H9 (cell line): Measurements from ENCODE around the gene SGSM2. TPM values are rescaled to one million over a fixed set of nuclear protein-coding genes. Genes with fewer than 3 reads are reported as not detected.

Source experiments
- DNase-seq: peaks from one replicate; pipeline ENCODE4 v3.0.0-alpha.2; 2017
- H2AFZ ChIP-seq: one replicate; pipeline ENCODE4 v1.6.1; 2013; ENCODE audit warnings: mild to moderate bottlenecking, low read length, control low read depth, moderate library complexity
- H2AK5ac ChIP-seq: 2 replicates; pipeline ENCODE4 v1.6.1; 2013; ENCODE audit warnings: low read length, control low read depth, mixed read lengths; ENCODE audit not compliant: insufficient read length
- H2BK120ac ChIP-seq: one replicate; pipeline ENCODE4 v1.6.1; 2013; ENCODE audit warnings: low read depth, mild to moderate bottlenecking, low read length, control low read depth, inconsistent platforms; ENCODE audit not compliant: poor library complexity, severe bottlenecking
- H2BK12ac ChIP-seq: 2 replicates; pipeline ENCODE4 v1.6.1; 2013; ENCODE audit warnings: low read length, control low read depth, mixed read lengths, low read depth; ENCODE audit not compliant: insufficient read length
- H2BK15ac ChIP-seq: 2 replicates; pipeline ENCODE4 v1.6.1; 2013; ENCODE audit warnings: low read depth, low read length, control low read depth
- H2BK20ac ChIP-seq: one replicate; pipeline ENCODE4 v1.6.1; 2013; ENCODE audit warnings: low read depth, mild to moderate bottlenecking, low read length, control low read depth, inconsistent platforms; ENCODE audit not compliant: poor library complexity, severe bottlenecking
- H2BK5ac ChIP-seq: 2 replicates; pipeline ENCODE4 v1.6.1; 2013; ENCODE audit warnings: low read length, control low read depth, mixed read lengths; ENCODE audit not compliant: insufficient read length
- H3K14ac ChIP-seq: 2 replicates; pipeline ENCODE4 v1.6.1; 2013; ENCODE audit warnings: low read length, control low read depth; ENCODE audit not compliant: insufficient read depth
- H3K18ac ChIP-seq: 2 replicates; pipeline ENCODE4 v1.6.1; 2013; ENCODE audit warnings: low read depth, mild to moderate bottlenecking, mixed read lengths, low read length, control low read depth; ENCODE audit not compliant: insufficient read length
- H3K23ac ChIP-seq: 2 replicates; pipeline ENCODE4 v1.6.1; 2013; ENCODE audit warnings: low read length, control low read depth, mixed read lengths, low read depth; ENCODE audit not compliant: insufficient read length
- H3K23me2 ChIP-seq: 2 replicates; pipeline ENCODE4 v1.6.1; 2013; ENCODE audit warnings: low read depth, mild to moderate bottlenecking, mixed read lengths, low read length, control low read depth; ENCODE audit not compliant: insufficient read length, poor library complexity, severe bottlenecking
- H3K27ac ChIP-seq: 2 replicates; pipeline ENCODE4 v1.5.1; 2013; ENCODE audit warnings: low read length, control low read depth, mixed read lengths, low read depth; ENCODE audit not compliant: insufficient read length
- H3K27me3 ChIP-seq: 2 replicates; pipeline ENCODE4 v1.6.1; 2013; ENCODE audit warnings: low read length, control low read depth, inconsistent platforms; ENCODE audit not compliant: insufficient read depth
- H3K4ac ChIP-seq: 2 replicates; pipeline ENCODE4 v1.6.1; 2013; ENCODE audit warnings: low read depth, mild to moderate bottlenecking, control low read depth, inconsistent platforms, low read length, moderate library complexity
- H3K4me1 ChIP-seq: 2 replicates; pipeline ENCODE4 v1.6.1; 2013; ENCODE audit warnings: low read length, control low read depth, inconsistent platforms; ENCODE audit not compliant: insufficient read depth
- H3K4me2 ChIP-seq: 2 replicates; pipeline ENCODE4 v1.6.1; 2013; ENCODE audit warnings: low read length, control low read depth, mixed read lengths; ENCODE audit not compliant: insufficient read length, insufficient read depth
- H3K56ac ChIP-seq: 2 replicates; pipeline ENCODE4 v1.6.1; 2013; ENCODE audit warnings: low read depth, mild to moderate bottlenecking, mixed read lengths, low read length, control low read depth; ENCODE audit not compliant: insufficient read length
- H3K79me1 ChIP-seq: 2 replicates; pipeline ENCODE4 v1.6.1; 2013; ENCODE audit warnings: low read depth, mild to moderate bottlenecking, moderate library complexity, low read length, control low read depth, inconsistent platforms; ENCODE audit not compliant: insufficient read depth, poor library complexity, severe bottlenecking
- H3K79me2 ChIP-seq: 2 replicates; pipeline ENCODE4 v1.6.1; 2013; ENCODE audit warnings: low read length, control low read depth, inconsistent platforms; ENCODE audit not compliant: insufficient read depth
- H3K9ac ChIP-seq: 2 replicates; pipeline ENCODE4 v1.6.1; 2013; ENCODE audit warnings: low read length, control low read depth, mixed read lengths; ENCODE audit not compliant: insufficient read length; ENCODE audit errors: extremely low read depth
- H3K9me3 ChIP-seq: one replicate; pipeline ENCODE4 v1.6.1; 2013; ENCODE audit warnings: low read depth, low read length, inconsistent platforms; ENCODE audit not compliant: control insufficient read depth
- H3T11ph ChIP-seq: one replicate; pipeline ENCODE4 v1.6.1; 2013; ENCODE audit warnings: mild to moderate bottlenecking, low read length, control low read depth, inconsistent platforms
- H4K20me1 ChIP-seq: one replicate; pipeline ENCODE4 v1.6.1; 2013; ENCODE audit not compliant: control insufficient read depth, insufficient read length, insufficient read depth
- H4K5ac ChIP-seq: 2 replicates; pipeline ENCODE4 v1.6.1; 2013; ENCODE audit warnings: low read depth, mild to moderate bottlenecking, mixed read lengths, low read length, control low read depth; ENCODE audit not compliant: insufficient read length
- H4K8ac ChIP-seq: replicated peaks from 2 replicates; pipeline ENCODE4 v1.6.1; 2013; ENCODE audit warnings: low read length, control low read depth, mixed read lengths, low read depth; ENCODE audit not compliant: insufficient read length
- H4K91ac ChIP-seq: 2 replicates; pipeline ENCODE4 v1.6.1; 2013; ENCODE audit warnings: low read depth, mild to moderate bottlenecking, moderate library complexity, mixed read lengths, low read length, control low read depth; ENCODE audit not compliant: insufficient read length
- H3K27ac Mint-ChIP-seq, 3 experiments: 2 replicates in 2 of 3; 3 replicates in 1 of 3; pipeline ENCODE4 v1.8.0; 2020 to 2021; ENCODE audit warnings: mixed read lengths in 3 of 3, mild to moderate bottlenecking in 1 of 3, moderate library complexity in 1 of 3
- H3K27me3 Mint-ChIP-seq: 2 replicates; pipeline ENCODE4 v1.8.0; 2021; ENCODE audit warnings: low read depth, mild to moderate bottlenecking, moderate library complexity, mixed read lengths
- H3K36me3 Mint-ChIP-seq, 3 experiments: 2 replicates in 2 of 3; 3 replicates in 1 of 3; pipeline ENCODE4 v1.8.0; 2020 to 2021; ENCODE audit warnings: low read depth in 3 of 3, mixed read lengths in 3 of 3; ENCODE audit not compliant: insufficient read depth in 1 of 3
- H3K4me1 Mint-ChIP-seq, 2 experiments: 2 replicates each; pipeline ENCODE4 v1.8.0; 2020; ENCODE audit warnings: mixed read lengths in 2 of 2
- H3K4me3 Mint-ChIP-seq, 2 experiments: 2 replicates in 1 of 2; 3 replicates in 1 of 2; pipeline ENCODE4 v1.8.0; 2020 to 2021; ENCODE audit warnings: mild to moderate bottlenecking in 2 of 2, mixed read lengths in 2 of 2, moderate library complexity in 1 of 2
- H3K9me3 Mint-ChIP-seq, 2 experiments: 2 replicates in 1 of 2; 3 replicates in 1 of 2; pipeline ENCODE4 v1.8.0; 2020; ENCODE audit warnings: mild to moderate bottlenecking in 2 of 2, mixed read lengths in 2 of 2, moderate library complexity in 1 of 2
- CTCF ChIP-seq: fragments of 200-600 bp; sonication (generic); conservative IDR thresholded peaks from 3 replicates; pipeline ENCODE4 v1.8.0; 2021; ENCODE audit warnings: antibody characterized with exemption, mild to moderate bottlenecking
- WGBS: extraction: QIAGEN DNeasy Blood & Tissue Kit; methylation state at CpG from one replicate; pipeline ENCODE4 v1.1.7; 2013; ENCODE audit warnings: missing lambda C conversion rate, low lambda C conversion rate, mixed read lengths; ENCODE audit not compliant: insufficient read length; ENCODE audit errors: extremely low coverage; 5-methylcytosine and 5-hydroxymethylcytosine counted together
- total RNA-seq: library from RNA; stranded (reverse); gene quantifications from 2 replicates; pipeline ENCODE4 v1.2.1, GENCODE V29; 2021

SGSM2 gene
- total RNA-seq, 1 experiment from 2014 or later, result 45.6 TPM

- no peak overlapping the region for H2AFZ ChIP-seq
- peaks cover 2% of the 10 kb centered on the region; the same call in 1 of the 2 replicates for H3K79me2 ChIP-seq
- TF ChIP-seq CTCF, result no peak
- Mint-ChIP-seq H3K36me3 (no peaks in the 10 kb centered on the region), H3K4me3 (peak overlapping the region; percentile 91 to 96), H3K27ac (peak overlapping the region; percentile 97 to 100 (median 99); a peak in 6 of 7 replicates), H3K27me3 (peaks cover 5% of the 10 kb centered on the region), H3K4me1 (peaks cover 36 to 51% of the 10 kb centered on the region in 2 experiments), H3K9me3 (no peaks in the 10 kb centered on the region; a peak in 2 of 5 replicates)
- no peaks in the 10 kb centered on the region for H3K9me3 ChIP-seq
- peaks cover 11% of the 10 kb centered on the region; the same call in 1 of the 2 replicates for H3K4me1 ChIP-seq
- H3K79me1 ChIP-seq, result no peaks in the 10 kb centered on the region
- H3T11ph ChIP-seq, result no peak overlapping the region
- H4K8ac ChIP-seq, result no peak overlapping the region
- H2BK120ac ChIP-seq, result no peak overlapping the region
- H2BK12ac ChIP-seq, result peak overlapping the region; percentile 9
- peak overlapping the region; percentile 65 for H3K4me2 ChIP-seq
- peak overlapping the region; percentile 21 for H3K9ac ChIP-seq
- no peak overlapping the region for H4K91ac ChIP-seq
- no peak overlapping the region for H3K23ac ChIP-seq
- DNase-seq, result no peak
- H2BK5ac ChIP-seq, result no peak overlapping the region
- WGBS, result no CpG with 5 or more reads among the region's 10 CpGs
- peak overlapping the region; percentile 1 for H3K14ac ChIP-seq
- H3K56ac ChIP-seq, result no peak overlapping the region
- no peaks in the 10 kb centered on the region for H3K27me3 ChIP-seq
- H3K27ac ChIP-seq, result peak overlapping the region; percentile 20
- no peak overlapping the region for H2BK15ac ChIP-seq
- H4K20me1 ChIP-seq, result no peaks in the 10 kb centered on the region
- H3K18ac ChIP-seq, result peak overlapping the region; percentile 14
- H2AK5ac ChIP-seq, result no peak overlapping the region
- H3K4ac ChIP-seq, result no peak overlapping the region
- peaks cover 25% of the 10 kb centered on the region for H3K23me2 ChIP-seq
- H4K5ac ChIP-seq, result peak overlapping the region; percentile 7
- no peak overlapping the region for H2BK20ac ChIP-seq
Measured at GRCh38 chr17:2398182-2398581, 60.9 kb downstream of the SGSM2 start.
